Skeletal muscle tissue (tissue), 4 donors: Measurements from ENCODE around the gene KCNK5. TPM values are rescaled to one million over a fixed set of nuclear protein-coding genes. Genes with fewer than 3 reads are reported as not detected.

ENCODE experiments used
- H3K27ac ChIP-seq: one replicate; pipeline ENCODE4 v1.7.0; 2013; ENCODE audit warnings: mild to moderate bottlenecking, low read depth, low read length, inconsistent platforms
- H3K27me3 ChIP-seq, 3 donors: one replicate each; pipeline ENCODE4 v1.7.0; 2013; ENCODE audit warnings: low read length in 3 of 3; ENCODE audit not compliant: control insufficient read depth in 3 of 3, insufficient read depth in 3 of 3
- H3K36me3 ChIP-seq, 3 donors: one replicate each; pipeline ENCODE4 v1.7.0; 2013; ENCODE audit warnings: low read length in 3 of 3; ENCODE audit not compliant: control insufficient read depth in 3 of 3, insufficient read depth in 3 of 3
- H3K4me1 ChIP-seq, 3 donors: one replicate each; pipeline ENCODE4 v1.7.0; 2013; ENCODE audit warnings: low read length in 3 of 3, mild to moderate bottlenecking in 3 of 3; ENCODE audit not compliant: control insufficient read depth in 3 of 3, insufficient read depth in 3 of 3
- H3K4me3 ChIP-seq, 3 donors: one replicate each; pipeline ENCODE4 v1.7.0; 2013; ENCODE audit warnings: low read length in 3 of 3
- H3K9ac ChIP-seq, 3 donors: one replicate each; pipeline ENCODE4 v1.7.0; 2013; ENCODE audit warnings: low read length in 3 of 3, mild to moderate bottlenecking in 3 of 3, moderate library complexity in 2 of 3, low read depth in 1 of 3
- H3K9me3 ChIP-seq, 3 donors: one replicate each; pipeline ENCODE4 v1.7.0; 2013; ENCODE audit warnings: low read length in 3 of 3; ENCODE audit not compliant: control insufficient read depth in 3 of 3
- total RNA-seq: library from RNA; depleted of rRNA; stranded (reverse); fragments of >200 nt; gene quantifications from one replicate; pipeline ENCODE4 v1.2.3, GENCODE V29; 2014
- donor health status: Osteomylitis.

Gene KCNK5
- total RNA-seq, 1 donor from 2014 or later = 1.6 TPM

GRCh38 chr6:39152262-39152661, 77.0 kb downstream of the KCNK5 start:
- Histone ChIP-seq H3K9me3 (no peaks in the 10 kb centered on the region), H3K9ac (no peak overlapping the region), H3K27ac (no peak overlapping the region), H3K4me3 (no peak overlapping the region), H3K4me1 (peaks cover 0 to 4% (median 2%) of the 10 kb centered on the region in 3 donors), H3K36me3 (no peaks in the 10 kb centered on the region), H3K27me3 (peaks cover 0 to 2% (median 0%) of the 10 kb centered on the region in 3 donors)

GRCh38 chr6:39151211-39151610, 78.1 kb downstream of the KCNK5 start:
- peaks cover 0 to 2% (median 0%) of the 10 kb centered on the region in 3 donors for H3K27me3 ChIP-seq
- no peak overlapping the region for H3K4me3 ChIP-seq
- H3K27ac ChIP-seq = no peak overlapping the region
- H3K4me1 ChIP-seq = peaks cover 0 to 4% (median 2%) of the 10 kb centered on the region in 3 donors
- H3K36me3 ChIP-seq = no peaks in the 10 kb centered on the region
- no peaks in the 10 kb centered on the region for H3K9me3 ChIP-seq
- no peak overlapping the region for H3K9ac ChIP-seq

GRCh38 chr6:39144481-39145173, 84.6 kb downstream of the KCNK5 start:
- Histone ChIP-seq H3K9me3 (no peaks in the 10 kb centered on the region), H3K27ac (no peak overlapping the region), H3K4me1 (peaks cover 0 to 3% (median 2%) of the 10 kb centered on the region in 3 donors), H3K27me3 (peaks cover 0 to 7% (median 2%) of the 10 kb centered on the region in 3 donors), H3K36me3 (no peaks in the 10 kb centered on the region), H3K4me3 (no peak overlapping the region), H3K9ac (no peak overlapping the region)

- Histone ChIP-seq H3K4me1 (peaks cover 0 to 3% (median 2%) of the 10 kb centered on the region in 3 donors), H3K27me3 (peaks cover 0 to 7% (median 2%) of the 10 kb centered on the region in 3 donors), H3K36me3 (no peaks in the 10 kb centered on the region), H3K9me3 (no peaks in the 10 kb centered on the region), H3K27ac (no peak overlapping the region), H3K9ac (no peak overlapping the region), H3K4me3 (no peak overlapping the region)
Measured at GRCh38 chr6:39143238-39143930, 85.9 kb downstream of the KCNK5 start.

GRCh38 chr6:39140556-39141167, 88.6 kb downstream of the KCNK5 start:
- peaks cover 0 to 3% (median 0%) of the 10 kb centered on the region in 3 donors for H3K9me3 ChIP-seq
- no peak overlapping the region for H3K27ac ChIP-seq
- no peak overlapping the region for H3K4me3 ChIP-seq
- H3K9ac ChIP-seq = no peak overlapping the region
- H3K4me1 ChIP-seq = peaks cover 0 to 3% (median 2%) of the 10 kb centered on the region in 3 donors
- H3K36me3 ChIP-seq = no peaks in the 10 kb centered on the region
- peaks cover 0 to 7% (median 2%) of the 10 kb centered on the region in 3 donors for H3K27me3 ChIP-seq

Other genes starting within 250 kb of the KCNK5 start
- not detected for gene GLP1R, start 180.7 kb downstream of the KCNK5 start, total RNA-seq
- 17.2 TPM for gene SAYSD1, start 114.3 kb downstream of the KCNK5 start, total RNA-seq
- gene KCNK17, start 84.9 kb upstream of the KCNK5 start, total RNA-seq = 1.6 TPM
- gene KCNK16, start 93.2 kb upstream of the KCNK5 start, total RNA-seq = not detected